HG02973 (cell line): Measurements from ENCODE around the gene PCK1.

Experiments
- ATAC-seq: cut with Tn5 transposase; IDR thresholded peaks from one replicate; pipeline ENCODE4 v1.9.1; 2021; ENCODE audit warnings: moderate library complexity; ENCODE audit not compliant: unreplicated experiment

The PCK1 gene

GRCh38 chr20:57536120-57536708 is 24.7 kb upstream of the PCK1 start:
- no peak for ATAC-seq

DNA sequence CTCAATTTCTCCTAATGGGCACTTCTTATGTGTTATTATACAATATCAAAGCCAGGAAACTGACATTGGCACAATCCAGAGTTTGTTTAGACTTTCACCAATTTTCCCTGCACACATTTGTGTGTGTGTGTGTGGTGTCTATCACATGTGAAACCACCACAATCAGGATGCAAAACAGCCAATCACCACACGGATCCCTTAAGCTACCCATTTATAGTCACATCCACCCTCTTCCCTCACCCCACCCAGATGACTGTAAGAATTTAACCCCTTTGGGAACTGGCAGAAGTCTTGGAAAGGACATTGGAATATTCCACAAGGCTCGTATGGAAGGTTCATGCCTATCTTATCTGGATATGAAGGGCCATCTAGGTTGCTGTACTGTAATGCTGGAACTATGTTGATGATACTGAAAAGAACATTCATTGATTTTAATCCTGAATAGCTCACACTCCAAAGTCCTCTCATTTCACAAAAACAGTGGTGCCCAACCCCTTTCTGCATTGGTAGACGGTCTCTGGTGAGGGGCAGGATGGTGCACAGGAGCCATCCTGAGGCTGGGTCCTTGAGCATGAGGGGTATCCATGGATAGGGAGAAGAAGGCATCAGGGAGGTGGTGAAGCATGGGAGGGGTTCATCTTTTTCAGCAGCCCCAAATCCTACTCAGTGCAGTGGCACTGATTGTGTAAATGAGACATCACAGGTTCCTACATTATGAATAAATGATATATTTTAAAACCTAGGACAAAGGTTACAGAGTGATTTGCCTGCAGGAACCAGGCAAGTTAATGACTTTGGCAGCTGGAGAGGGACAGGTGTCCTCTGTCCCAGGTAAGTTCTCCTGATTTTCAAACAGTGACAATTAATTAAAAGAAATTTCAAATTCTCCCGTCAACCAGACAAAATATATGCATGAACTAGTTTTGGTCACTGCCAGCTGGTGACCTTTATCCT is 23.9 kb upstream of the PCK1 start:
- ATAC-seq = no peak

DNA sequence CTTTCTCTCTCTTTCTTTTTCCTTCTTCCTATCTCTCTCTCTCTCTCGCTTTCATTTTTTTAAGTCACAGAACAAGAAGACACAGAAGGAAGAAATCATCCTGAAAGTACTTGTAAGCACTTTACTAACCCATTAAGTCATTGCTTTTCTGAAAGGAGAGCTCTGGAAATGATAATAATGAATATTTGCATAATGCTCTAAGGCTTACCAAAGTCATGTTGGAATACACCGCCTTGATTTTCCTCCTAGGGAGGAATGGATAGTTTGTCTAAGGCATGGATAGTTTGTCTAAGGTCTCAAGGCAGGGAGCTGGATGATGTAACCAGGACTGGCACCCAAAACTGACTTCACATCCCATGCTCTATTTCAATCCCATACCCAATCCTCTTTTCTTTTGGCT is 23.1 kb upstream of the PCK1 start:
- ATAC-seq = no peak

DNA sequence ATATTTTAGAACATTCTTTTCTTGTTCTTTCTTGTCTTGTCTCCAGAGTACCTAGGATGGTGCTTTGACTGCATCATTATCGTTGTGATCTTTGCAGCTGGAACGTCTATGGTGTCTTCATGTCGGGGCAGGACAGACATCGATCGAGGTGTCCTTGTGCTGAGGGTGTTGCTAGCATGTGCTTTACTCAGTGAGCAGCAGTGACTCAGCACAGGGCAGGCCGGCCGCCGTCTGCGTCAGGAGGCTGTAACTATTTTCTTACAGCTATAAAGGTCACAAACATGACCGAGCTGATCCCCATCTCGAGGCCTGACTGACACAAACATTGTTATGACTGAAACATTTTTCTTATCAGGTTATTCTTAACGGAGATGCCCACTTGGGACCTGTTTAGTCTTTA is 21.0 kb upstream of the PCK1 start:
- ATAC-seq = no peak

GRCh38 chr20:57540890-57541580 is 19.9 kb upstream of the PCK1 start:
- no peak for ATAC-seq

DNA sequence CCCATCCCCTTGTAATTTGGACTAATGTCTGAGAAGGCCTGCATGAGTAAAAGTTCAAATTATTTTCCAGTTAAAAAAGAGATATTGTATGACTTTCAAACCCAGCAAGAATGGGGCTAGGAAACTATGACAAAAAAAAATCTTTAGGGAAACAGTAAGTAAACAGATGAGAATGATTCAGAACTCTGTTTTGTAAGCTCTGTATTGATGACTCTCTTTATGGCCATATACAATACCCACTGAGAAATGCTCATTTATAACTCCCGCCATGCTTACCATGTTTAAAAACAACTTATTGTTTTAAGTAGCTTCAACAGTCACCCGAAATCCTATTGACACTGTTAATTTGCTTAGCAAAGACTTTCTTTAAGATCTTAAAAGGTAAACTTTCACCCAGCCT is 17.2 kb upstream of the PCK1 start:
- ATAC-seq = no peak

DNA sequence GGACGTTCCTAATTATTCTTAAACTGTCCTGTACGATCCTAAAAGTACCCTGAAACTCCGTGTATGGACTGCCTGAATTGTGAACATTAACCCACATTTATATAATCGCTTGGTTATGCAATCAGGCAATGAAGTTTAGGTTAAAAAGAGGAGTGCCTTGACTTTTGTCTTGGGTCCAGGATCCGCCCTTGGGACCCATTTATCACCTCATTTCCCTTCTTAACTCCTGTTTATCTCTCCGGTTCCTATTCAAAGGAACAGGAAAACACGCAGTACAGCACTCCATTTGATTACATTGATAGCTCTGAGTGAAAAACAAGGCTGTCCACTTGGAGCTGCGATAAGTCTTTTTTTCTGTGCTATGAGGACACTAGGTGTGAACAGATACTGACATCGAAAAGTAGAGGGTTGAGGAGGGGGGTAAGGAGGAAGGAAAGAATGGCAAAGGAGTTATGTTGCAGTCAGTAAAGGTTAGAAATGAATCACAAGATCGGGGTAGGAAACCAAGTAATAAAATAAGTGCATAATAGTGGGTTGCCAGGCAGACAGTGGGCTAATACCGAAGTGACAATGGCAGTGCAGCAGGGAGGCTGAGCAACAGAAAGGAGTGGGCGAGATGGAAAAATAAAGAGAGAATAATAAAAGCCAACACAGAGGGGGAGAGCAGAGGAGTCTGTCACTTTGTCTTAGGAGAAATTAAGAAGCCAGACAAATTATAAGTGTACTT is 15.9 kb upstream of the PCK1 start:
- no peak for ATAC-seq

DNA sequence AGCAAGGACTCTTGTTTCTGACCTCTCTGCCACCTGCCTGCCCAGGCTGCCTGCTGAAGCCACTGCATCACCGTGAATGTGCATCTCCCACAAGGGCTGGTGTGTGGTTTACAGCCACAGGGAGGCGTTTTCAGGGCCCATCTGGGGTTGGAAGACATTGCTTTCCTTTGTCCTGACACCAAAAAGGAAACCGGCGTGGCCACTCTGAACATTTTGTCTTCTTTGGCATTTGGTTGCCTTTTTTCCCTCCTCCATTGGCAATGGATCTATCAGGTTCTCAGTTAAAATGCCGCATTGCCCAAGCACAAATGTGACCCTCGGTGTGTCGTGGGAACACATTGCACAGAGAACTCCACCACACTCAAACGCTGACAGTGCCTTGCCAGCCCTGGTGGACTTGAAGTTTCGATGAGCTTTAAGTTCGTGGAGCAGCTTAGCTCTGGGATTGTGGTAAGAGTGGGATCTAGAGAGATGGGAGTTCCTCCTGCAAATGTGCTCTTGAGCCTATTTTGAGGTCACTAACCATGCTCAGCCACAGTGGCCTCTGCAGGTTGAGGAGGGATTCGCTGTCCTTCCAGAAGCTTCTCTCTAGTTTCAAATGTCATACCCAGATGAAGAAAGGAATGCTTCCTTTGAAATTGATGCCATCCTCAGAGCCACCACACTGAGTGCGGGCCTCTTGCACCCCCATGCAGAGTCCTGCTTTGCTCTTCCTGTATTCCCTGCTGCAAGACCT is 14.8 kb upstream of the PCK1 start:
- ATAC-seq = no peak

DNA sequence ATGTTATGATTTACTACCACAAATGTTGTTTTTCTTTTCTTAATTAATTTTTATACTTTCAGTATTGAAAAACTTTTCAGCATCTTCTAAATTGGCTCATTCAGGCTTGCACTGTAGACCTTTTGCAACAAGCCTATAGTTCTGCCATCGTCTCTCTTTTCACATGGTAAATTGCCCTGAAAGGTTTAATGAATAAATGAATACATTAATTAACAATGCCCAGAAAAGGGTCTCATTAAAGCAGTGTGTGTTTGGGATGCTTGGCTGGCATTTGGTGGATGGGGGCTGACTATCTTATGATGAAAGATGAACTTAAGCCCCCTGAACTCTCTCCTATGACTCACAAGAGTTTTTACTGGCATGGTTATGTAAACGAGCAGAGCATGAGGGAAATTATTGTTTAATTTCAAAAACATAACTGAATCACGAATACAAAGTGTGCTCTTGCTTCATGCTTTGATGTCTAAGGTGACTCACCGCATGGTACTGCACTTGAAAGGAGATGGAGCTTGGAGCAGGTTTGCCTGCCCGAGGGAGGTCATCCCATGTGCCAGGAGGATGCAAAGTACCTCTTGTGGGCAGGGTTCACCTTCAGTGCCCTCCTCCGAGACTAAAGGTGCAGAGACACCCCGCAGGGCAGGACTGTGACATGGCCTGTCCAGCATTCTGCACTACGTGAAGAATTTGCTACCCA is 13.8 kb upstream of the PCK1 start:
- no peak for ATAC-seq

- ATAC-seq = no peak
These were observed 12.5 kb upstream of the PCK1 start for GRCh38 chr20:57548177-57549058.

- ATAC-seq = no peak
These were observed 8.4 kb upstream of the PCK1 start for GRCh38 chr20:57552471-57552870.

DNA sequence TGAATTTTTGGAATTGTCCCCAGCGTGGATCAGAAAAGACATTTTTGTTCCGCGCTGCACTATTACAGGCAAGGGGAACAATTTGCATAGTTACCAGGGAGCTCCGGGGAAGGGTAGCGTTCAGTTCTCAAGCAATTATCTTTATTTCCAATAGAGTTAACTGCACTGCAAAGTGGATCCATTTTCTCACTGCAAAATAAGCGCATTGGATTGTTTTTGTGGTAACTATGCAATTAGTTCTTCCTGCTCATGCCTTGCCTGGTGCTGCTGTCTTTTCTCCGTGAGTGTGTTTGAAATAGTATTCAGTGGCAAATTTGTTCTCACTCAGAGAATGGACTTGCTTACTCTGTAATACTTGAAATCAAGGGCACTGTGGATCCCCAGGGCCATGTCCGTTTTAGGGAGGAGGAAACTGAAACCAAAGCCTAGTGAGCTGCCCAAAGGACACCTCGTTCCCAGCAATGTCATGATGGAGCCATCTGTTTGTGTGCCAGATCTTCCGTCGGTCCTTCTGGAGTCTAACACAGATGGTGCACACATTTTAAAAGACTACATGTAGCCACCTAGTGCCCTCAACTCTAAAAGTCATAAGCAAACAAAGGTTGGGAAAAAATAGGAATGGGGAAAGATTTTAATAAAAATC is 7.4 kb upstream of the PCK1 start:
- no peak for ATAC-seq

GRCh38 chr20:57555457-57556184 is 5.3 kb upstream of the PCK1 start:
- no peak for ATAC-seq

DNA sequence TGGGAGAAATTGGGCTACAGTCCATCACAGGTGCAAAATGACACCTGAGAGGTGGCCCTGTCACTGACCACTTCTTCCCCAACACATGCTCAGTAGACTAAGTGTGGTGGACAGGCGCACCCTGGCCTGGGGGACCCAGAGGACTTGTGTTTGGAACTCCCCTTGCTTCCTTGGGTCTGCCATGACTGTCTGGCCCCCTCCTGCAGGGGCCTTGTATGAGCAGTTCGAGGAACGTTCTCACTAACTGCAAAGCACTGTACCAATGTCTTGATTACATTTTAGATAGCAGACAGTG is 4.0 kb upstream of the PCK1 start:
- no peak for ATAC-seq

DNA sequence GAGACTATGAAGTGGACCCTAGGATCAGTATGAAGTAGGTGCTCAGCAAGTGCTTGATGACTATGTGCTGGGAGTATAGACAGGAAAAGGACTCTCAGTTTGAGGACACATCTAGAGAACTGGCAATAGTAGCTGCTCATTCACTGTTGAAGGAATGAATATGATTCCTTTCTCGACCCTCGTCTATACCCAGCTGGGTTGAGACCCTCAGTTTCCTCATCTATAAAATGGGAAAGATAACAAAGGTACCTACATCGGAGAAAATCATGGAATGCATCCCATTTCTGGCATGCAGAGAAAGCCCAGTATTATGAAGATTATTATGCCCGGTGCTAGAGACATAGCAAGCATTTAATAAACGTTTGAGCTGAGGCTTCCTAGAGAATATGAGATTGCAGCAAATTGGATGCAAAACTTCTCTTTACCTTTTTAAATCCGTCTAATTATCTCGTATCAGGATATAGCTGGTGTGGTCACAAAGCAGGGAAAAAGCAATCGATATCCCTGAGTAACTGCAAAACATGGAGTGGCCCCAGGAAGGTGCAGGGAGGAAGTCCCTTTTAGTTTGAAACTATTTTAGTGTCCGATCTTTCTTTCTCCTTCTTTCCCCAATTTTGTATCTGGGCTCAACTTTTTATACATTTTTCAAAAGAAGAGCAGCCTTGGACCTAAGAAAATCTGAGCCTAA is 2.8 kb upstream of the PCK1 start:
- no peak for ATAC-seq

DNA sequence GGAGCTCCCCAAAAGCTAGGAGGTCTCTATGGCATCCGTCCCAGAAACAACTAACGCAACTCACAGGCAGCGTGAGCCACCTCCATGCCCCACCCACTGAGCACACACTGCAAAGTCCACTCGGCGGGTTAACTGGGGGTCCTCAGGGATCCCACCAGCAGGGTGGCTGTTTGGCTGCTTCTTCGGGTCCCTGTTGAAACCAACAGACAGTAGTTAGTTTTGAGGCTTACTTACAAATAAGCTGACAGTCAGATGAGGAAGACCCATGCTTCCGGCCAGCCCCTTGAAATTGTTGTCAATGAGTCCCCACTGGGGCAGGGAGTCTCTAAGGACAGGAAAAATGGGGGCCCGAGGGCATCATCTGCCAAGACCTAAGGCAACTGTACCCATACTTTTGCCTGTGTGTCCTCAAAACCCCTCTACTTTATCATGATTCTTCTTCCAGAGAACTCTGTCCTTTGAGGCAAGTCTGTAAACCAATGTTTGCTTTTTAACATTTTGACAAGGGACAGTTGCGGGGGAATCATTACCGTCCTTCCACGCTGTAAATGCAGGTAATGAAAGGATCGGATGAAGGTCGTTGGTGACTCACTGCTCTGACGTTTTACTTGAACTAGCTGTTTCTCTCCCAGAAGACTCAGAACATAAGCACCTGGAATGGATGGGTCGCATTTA is 2.2 kb upstream of the PCK1 start:
- no peak for ATAC-seq

DNA sequence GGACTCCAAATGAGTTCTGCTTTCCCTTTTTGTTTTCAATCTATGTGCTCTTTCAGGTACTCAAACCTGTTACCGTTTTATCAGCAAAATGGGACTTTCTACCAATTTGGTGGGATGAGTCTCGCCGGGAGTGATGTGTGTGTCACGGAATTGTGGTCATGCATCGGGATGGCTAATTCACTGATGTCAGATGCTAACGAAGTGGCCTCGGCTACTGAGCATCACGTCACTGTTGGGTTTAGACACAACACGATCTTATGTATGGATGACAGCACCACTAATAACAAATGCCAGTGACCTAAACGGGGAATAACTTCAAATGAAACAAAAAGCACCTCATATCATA is 1.6 kb upstream of the PCK1 start:
- ATAC-seq = no peak
